HG02973 (cell line): Measurements from ENCODE around the gene SIRPG.
"Not testable (repeated sequence)": the region's sequence is repeated elsewhere in the genome, so short reads cannot be mapped to it uniquely, and the experiment has no call there.

ENCODE experiments used
- ATAC-seq: cut with Tn5 transposase; IDR thresholded peaks from one replicate; pipeline ENCODE4 v1.9.1; 2021; ENCODE audit warnings: moderate library complexity; ENCODE audit not compliant: unreplicated experiment

Gene SIRPG

GRCh38 chr20:1637226-1637625 lies 20.4 kb downstream of the SIRPG start:
- no peak for ATAC-seq

DNA sequence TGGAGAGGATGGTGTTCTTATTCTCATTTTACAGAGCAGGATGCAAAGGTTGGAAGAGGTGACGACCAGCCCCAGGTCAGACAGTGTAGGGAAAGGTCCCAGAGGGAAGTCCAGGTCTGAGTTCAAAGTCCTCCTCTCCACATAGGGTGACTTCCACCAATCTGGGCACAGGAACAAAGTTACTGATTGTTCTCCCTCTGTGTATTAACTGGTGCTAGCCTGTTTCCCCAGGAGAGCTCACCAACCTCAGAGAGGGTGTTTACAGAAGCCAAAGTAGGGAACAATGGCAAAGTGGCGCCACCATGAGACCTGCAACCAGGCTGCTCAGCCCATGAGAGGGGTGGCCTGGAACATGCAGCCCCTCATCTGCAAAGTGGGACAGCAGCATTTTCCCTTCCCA lies 21.0 kb downstream of the SIRPG start:
- no peak for ATAC-seq

GRCh38 chr20:1635291-1635979 lies 22.1 kb downstream of the SIRPG start:
- no peak for ATAC-seq

DNA sequence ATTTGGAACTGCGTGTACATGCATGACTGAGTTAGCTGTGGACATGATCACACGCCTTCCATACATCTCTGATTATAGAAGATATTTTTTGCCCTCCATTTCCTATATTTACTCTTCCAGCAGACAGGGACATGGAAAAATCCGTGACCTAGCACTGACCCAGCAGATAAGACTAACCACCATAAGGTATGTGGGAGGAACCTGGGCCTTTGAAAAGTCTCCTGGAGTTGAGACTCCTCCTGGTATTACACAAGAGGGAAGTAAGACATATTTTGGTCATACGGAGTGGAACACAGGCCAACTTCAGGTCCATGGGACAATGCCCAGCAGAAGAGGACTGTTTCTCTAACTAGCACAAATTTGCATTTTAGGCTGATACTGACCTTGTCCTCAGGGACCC lies 24.0 kb downstream of the SIRPG start:
- no peak for ATAC-seq

GRCh38 chr20:1632178-1632577 lies 25.4 kb downstream of the SIRPG start:
- no peak for ATAC-seq

GRCh38 chr20:1631309-1632151 lies 26.0 kb downstream of the SIRPG start:
- no peak for ATAC-seq

DNA sequence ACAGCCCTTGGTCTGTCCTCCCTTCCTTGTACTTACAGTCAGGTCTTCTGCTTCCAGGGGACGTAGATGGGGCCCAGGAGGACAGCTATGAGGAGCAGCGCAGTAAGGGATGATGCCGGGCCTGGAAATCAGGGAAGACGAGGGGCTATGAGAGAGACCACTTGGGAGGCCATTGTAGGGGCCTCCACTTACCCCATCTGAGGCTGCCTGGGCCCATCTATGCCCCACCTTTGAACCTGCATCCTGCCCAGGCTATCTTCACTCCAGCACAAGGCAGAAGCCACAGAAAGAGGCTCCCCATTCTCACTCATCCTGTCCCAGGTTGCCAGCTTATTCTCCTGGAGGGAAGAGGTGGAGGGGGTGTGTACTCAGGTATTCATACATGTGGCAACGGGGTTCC lies 27.4 kb downstream of the SIRPG start:
- ATAC-seq = no peak

DNA sequence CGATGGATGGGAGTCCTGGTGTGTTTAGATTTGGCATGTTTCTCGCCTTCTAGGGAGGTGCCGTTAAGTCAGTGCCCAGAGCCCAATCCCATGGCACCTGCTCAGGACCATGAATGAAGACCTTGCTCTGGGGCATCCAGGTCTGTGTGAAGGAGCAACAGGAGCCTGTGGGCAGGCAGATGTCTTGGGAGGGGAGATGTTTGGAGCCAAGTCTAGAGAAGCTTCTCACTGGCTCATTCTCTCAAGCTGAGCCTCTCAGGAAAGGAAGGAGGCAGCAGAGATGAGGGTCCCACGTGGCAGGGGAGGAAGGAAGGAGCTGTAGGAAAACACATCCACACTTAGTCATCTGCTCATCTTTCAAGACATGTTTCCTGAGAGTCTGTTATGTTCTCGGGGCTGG lies 28.3 kb downstream of the SIRPG start:
- ATAC-seq = no peak

DNA sequence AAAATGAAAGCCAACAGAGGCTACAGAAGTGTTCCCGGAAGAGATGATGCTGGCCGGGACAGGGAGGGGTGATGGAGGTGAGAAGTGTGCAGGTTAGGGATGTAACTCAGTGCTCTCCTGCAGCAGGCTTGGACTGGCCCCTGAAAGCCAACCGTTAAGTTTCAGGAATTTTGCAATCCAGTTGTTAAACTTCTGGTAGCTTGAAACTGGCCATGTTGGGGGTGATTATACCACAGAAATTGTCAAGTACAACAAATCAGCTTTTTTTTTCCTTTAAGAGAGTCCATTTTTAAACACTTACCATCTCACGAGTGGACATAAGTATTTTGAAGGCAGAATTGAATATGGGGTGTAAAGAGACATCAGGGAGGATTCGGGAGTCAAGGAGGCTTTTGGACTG lies 29.0 kb downstream of the SIRPG start:
- ATAC-seq = no peak

DNA sequence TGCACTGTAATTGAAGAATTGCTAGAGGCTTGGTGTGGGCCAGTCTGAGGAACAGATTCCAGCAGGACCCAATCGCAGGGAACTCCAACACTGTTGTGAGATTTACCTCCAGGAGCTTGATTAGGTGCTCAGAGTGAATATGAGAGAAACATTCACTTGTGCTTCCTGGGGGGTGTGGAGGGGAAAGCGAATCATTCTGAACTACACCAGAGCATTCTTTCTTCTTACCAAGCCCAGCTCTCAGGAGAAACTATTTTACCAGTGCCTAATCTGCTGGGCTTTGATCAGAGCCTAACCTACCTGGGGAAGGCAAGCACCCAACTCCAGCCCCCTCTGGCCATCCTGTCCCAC lies 30.4 kb downstream of the SIRPG start:
- no peak for ATAC-seq

- no peak for ATAC-seq
Measured at GRCh38 chr20:1626528-1627199, 30.9 kb downstream of the SIRPG start.

DNA sequence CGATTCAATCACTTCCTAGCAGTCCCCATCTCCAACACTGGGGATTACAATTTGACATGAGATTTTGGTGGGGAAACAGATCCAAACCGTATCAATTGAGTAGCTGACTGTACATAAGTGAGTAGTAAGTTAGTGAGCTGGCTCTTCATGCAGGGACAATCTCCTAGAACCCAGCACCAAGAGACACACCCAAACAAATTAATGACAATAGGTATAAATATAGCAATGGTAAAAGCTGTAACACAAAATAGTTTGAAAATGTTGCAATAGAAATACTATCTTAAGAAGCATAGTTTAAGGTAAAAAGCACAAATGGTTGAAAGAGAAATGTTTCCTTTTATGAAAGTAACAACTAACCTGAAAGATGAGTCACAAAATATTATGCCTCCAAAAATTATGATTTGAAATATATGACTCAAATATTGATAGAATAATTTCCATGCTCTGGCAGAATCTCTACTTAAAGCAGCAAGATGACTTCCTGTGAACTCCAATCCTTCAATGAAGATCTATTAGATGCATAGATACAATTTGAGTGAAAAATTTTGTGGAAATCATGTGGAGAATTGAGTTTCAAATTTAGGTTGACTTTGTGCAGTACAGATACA lies 32.4 kb downstream of the SIRPG start:
- ATAC-seq = no peak

GRCh38 chr20:1623501-1624205 lies 33.9 kb downstream of the SIRPG start:
- ATAC-seq = no peak

GRCh38 chr20:1622450-1622849 lies 35.1 kb downstream of the SIRPG start:
- ATAC-seq = no peak

DNA sequence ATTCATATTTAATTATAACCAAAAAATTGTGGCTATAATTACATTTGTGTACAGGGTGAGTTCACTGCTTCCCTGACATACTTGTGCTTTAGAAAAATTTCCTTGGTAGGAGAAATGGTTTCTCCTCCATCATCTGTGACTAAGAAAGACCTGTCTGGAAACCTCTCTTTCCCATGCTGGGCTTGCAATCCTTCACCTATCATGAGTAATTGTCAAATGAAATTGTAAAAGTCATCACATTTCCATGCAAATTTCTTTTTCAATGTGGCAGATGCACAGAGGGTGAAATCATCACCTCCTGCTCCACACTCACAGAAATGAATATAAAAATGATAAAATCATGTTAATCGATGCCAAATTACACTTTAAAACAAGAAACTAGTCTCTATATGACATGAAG lies 36.3 kb downstream of the SIRPG start:
- ATAC-seq = no peak

DNA sequence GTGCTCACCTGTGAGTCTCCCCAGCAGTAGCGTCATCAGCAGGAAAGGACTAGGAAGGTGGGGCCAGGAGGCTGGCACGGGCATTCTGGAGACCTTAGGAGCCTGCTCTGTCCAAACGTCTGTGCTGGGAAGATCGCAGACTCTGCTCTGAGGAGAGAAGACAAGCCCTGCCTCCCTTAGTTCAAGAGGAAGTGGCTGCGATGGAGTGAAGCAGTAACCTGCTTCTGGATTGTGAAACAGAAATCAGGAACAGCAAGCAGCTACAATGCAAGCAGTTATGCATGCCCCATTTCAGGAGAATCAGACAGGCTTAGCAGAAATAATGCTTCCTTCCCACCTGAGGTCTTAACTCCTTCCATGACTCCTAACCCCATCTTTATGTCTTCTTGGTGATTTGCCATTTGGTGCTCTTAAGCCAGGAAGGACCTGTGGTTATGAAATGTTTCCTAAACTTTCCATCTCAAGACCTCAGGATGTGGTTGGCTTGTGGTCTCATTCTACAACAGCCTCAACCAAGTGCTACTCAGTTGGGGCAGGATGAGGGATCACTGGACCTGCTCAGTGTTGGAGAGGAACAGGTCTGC lies 37.6 kb downstream of the SIRPG start, which contains the start of gene SIRPB1:
Gene SIRPB1, minus strand, starts transcription at position 149 of the 584 bp plus-strand sequence. Its CDS starts 65 bp downstream, at position 84.
- no peak for ATAC-seq

DNA sequence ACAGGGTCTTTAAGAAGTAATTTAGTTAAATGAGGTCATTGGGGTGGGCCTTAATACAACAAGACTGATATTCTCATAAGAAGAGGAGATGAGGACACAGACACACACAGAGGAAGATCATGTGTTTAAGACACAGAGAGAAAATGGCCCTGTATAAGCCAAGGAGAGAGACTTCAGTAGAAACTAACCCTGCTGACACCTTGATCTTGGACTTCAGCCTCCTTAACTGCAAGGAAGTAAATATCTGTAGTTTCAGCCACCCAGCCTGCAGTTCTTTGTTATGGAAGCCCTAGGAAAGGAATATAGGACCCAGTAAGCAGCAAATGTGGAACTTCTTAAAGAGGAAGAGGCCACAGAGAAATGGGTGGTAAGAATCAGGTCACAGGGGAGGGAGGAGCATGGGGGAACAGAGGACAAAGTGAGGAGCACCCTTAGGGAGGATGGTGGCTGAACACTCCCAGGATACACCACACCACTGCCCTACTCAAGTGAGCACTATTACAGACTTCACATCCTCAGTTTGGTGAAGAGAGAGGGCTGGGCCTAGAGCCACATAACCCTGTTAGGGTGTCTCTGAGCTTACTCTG lies 38.5 kb downstream of the SIRPG start:
- no peak for ATAC-seq

GRCh38 chr20:1618479-1618878 lies 39.1 kb downstream of the SIRPG start:
- ATAC-seq = no peak

- ATAC-seq = no peak
Measured at GRCh38 chr20:1616858-1617434, 40.6 kb downstream of the SIRPG start.

DNA sequence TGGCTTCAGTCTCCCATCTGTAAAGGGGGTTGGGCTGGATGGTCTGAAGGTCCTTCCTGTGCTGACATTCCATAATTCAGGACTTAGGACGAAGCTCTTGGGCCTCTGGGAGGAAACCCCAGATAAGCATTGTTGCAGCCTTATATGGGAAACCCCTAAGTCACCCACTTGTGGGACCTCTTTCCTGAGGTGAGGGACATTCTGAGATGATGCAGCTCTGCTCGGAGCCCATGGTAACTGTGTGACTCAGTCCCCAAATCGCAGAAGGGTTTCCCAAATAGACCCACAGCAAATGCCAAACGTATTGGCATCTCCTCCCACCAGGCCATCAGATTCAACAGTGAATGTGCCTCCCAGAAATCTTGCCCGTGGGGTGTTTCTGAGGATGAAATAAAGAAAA lies 47.2 kb downstream of the SIRPG start:
- not testable (repeated sequence) for ATAC-seq
